Skeletal muscle satellite cell (primary cell): ENCODE data around the gene MRPL43.

Source experiments
- H3K27me3 ChIP-seq: 2 replicates; pipeline ENCODE4 v1.7.0; 2013; ENCODE audit warnings: low read length; ENCODE audit not compliant: control insufficient read depth, insufficient read depth
- H3K36me3 ChIP-seq: 2 replicates; pipeline ENCODE4 v1.7.0; 2013; ENCODE audit warnings: mild to moderate bottlenecking, control low read depth, low read length; ENCODE audit not compliant: insufficient read depth
- H3K4me1 ChIP-seq: 2 replicates; pipeline ENCODE4 v1.7.0; 2013; ENCODE audit warnings: low read length; ENCODE audit not compliant: control insufficient read depth, insufficient read depth
- H3K4me2 ChIP-seq: 2 replicates; pipeline ENCODE4 v1.7.0; 2013; ENCODE audit warnings: mild to moderate bottlenecking, low read length
- H3K4me3 ChIP-seq: 2 replicates; pipeline ENCODE4 v1.7.0; 2013; ENCODE audit warnings: low read length
- H3K9ac ChIP-seq: 2 replicates; pipeline ENCODE4 v1.7.0; 2013; ENCODE audit warnings: mild to moderate bottlenecking, low read depth, low read length, moderate library complexity
- H3K9me3 ChIP-seq: replicated peaks from 2 replicates; pipeline ENCODE4 v1.7.0; 2013; ENCODE audit warnings: mild to moderate bottlenecking, control low read depth, low read length

MRPL43 gene

GRCh38 chr10:100985336-100985735 lies 2.0 kb downstream of the MRPL43 start:
- Histone ChIP-seq H3K9ac (no peak overlapping the region), H3K27me3 (no peaks in the 10 kb centered on the region), H3K4me3 (no peak overlapping the region), H3K36me3 (peaks cover 19% of the 10 kb centered on the region), H3K4me1 (peaks cover 17% of the 10 kb centered on the region), H3K9me3 (no peaks in the 10 kb centered on the region), H3K4me2 (no peak overlapping the region)

DNA sequence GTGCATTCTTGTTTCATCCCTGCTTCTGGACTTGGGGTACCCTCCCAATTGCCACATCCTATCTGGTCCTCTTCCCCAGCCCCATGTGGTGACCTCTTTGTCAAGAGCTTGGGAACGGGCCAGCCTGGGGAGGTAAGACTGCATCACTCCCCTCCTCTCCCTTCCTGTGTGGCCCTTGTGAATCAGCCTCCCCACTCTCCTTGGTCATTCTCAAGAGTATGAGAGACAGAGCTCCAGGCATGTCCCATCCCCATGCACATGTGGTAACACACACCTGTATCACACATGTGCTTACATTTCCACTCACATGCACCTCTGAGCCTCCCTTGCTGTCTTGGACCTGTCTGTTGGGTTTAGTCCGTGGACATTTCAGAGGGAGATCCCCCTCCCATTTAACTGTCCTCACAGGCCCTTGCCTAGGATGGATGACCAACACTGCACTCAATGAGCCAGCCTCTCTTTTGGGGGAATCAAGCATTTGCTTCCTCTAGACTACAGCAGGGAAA lies 2.6 kb downstream of the MRPL43 start:
- H3K4me2 ChIP-seq, result no peak overlapping the region
- peaks cover 15% of the 10 kb centered on the region for H3K36me3 ChIP-seq
- no peak overlapping the region for H3K9ac ChIP-seq
- peaks cover 17% of the 10 kb centered on the region for H3K4me1 ChIP-seq
- H3K4me3 ChIP-seq, result no peak overlapping the region
- no peaks in the 10 kb centered on the region for H3K9me3 ChIP-seq
- H3K27me3 ChIP-seq, result no peaks in the 10 kb centered on the region

GRCh38 chr10:100983868-100984671 lies 3.2 kb downstream of the MRPL43 start:
- Histone ChIP-seq H3K4me3 (no peak overlapping the region), H3K27me3 (no peaks in the 10 kb centered on the region), H3K9ac (no peak overlapping the region), H3K4me2 (no peak overlapping the region), H3K4me1 (peaks cover 17% of the 10 kb centered on the region), H3K36me3 (peaks cover 10% of the 10 kb centered on the region), H3K9me3 (no peaks in the 10 kb centered on the region)

DNA sequence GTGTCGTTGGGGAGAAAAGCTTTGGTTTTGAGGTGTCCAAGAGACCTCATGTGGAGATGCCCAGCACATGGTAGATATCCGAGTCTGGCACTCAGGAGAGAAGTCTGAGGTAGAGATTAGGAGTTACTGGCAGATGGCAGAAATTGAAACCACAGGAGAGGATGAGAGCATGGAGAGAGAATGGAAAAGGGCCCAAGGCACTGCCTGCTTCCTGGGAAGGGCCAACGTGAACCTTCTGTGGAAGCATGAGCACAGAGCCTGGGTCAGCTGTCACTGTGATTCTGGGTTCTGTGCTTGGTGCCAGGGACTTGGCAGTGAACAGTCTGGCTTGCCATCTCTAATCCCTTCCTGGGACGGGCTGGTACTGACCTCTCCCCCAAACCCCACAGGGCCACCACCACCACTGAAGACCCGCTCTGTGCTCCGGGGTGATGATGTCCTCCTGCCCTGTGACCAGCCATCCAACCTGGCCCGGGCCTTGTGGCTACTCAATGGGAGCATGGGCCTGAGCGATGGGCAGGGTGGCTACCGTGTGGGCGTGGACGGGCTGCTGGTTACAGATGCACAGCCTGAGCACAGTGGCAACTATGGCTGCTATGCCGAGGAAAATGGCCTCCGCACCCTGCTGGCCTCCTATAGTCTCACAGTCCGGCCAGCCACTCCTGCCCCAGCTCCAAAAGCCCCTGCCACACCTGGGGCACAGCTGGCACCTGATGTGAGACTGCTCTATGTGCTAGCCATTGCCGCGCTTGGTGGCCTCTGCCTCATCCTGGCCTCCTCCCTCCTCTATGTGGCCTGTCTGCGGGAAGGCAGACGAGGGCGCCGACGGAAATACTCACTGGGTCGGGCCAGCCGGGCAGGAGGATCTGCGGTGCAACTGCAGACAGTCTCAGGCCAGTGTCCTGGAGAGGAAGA lies 4.1 kb downstream of the MRPL43 start:
- Histone ChIP-seq H3K9me3 (no peaks in the 10 kb centered on the region), H3K4me1 (peaks cover 11% of the 10 kb centered on the region), H3K4me2 (no peak overlapping the region), H3K27me3 (no peaks in the 10 kb centered on the region), H3K36me3 (peaks cover 9% of the 10 kb centered on the region), H3K9ac (no peak overlapping the region), H3K4me3 (no peak overlapping the region)

DNA sequence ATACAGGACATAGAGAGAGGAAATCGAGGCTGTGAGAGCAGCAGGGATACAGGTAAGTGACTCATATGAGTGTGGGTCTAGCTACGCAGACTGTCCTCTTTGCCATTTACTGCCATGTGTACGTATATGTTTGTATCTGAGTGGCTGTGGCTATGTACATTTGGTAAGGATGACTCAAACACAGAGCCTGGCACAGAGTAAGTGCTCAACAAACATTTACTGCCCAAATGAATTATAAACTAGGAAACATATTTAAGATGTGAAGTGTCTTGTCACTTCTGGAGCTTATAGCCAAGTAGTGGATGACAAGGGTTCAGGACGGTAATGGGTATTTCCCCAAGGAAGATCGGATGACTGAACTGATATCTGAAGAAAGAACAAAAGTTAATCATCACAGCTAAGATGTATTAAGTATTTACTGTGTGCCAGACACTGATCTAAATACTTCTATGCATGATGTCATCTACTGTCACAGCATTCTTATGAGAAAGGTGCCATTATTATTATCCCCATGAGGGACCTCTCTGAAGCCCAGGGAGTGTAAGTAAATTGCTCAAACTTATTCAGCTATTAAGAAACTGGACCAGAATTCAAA lies 6.0 kb downstream of the MRPL43 start:
- peaks cover 2% of the 10 kb centered on the region for H3K4me1 ChIP-seq
- H3K27me3 ChIP-seq, result no peaks in the 10 kb centered on the region
- H3K9me3 ChIP-seq, result no peaks in the 10 kb centered on the region
- H3K4me2 ChIP-seq, result no peak overlapping the region
- peaks cover 9% of the 10 kb centered on the region for H3K36me3 ChIP-seq
- H3K4me3 ChIP-seq, result no peak overlapping the region
- H3K9ac ChIP-seq, result no peak overlapping the region

- Histone ChIP-seq H3K27me3 (no peaks in the 10 kb centered on the region), H3K9me3 (no peaks in the 10 kb centered on the region), H3K4me3 (no peak overlapping the region), H3K9ac (no peak overlapping the region), H3K4me2 (no peak overlapping the region), H3K36me3 (peaks cover 9% of the 10 kb centered on the region), H3K4me1 (no peaks in the 10 kb centered on the region)
Measured at GRCh38 chr10:100980711-100981110, 6.6 kb downstream of the MRPL43 start.

GRCh38 chr10:100980311-100980710 lies 7.0 kb downstream of the MRPL43 start:
- H3K4me2 ChIP-seq, result no peak overlapping the region
- H3K27me3 ChIP-seq, result no peaks in the 10 kb centered on the region
- no peaks in the 10 kb centered on the region for H3K4me1 ChIP-seq
- H3K4me3 ChIP-seq, result no peak overlapping the region
- H3K9me3 ChIP-seq, result no peaks in the 10 kb centered on the region
- peaks cover 9% of the 10 kb centered on the region for H3K36me3 ChIP-seq
- H3K9ac ChIP-seq, result no peak overlapping the region

GRCh38 chr10:100979791-100980272 lies 7.5 kb downstream of the MRPL43 start:
- Histone ChIP-seq H3K4me2 (no peak overlapping the region), H3K9me3 (no peaks in the 10 kb centered on the region), H3K9ac (no peak overlapping the region), H3K36me3 (peaks cover 9% of the 10 kb centered on the region), H3K4me3 (no peak overlapping the region), H3K27me3 (no peaks in the 10 kb centered on the region), H3K4me1 (no peaks in the 10 kb centered on the region)

GRCh38 chr10:100978901-100979195 lies 8.4 kb downstream of the MRPL43 start:
- H3K36me3 ChIP-seq, result peaks cover 9% of the 10 kb centered on the region

DNA sequence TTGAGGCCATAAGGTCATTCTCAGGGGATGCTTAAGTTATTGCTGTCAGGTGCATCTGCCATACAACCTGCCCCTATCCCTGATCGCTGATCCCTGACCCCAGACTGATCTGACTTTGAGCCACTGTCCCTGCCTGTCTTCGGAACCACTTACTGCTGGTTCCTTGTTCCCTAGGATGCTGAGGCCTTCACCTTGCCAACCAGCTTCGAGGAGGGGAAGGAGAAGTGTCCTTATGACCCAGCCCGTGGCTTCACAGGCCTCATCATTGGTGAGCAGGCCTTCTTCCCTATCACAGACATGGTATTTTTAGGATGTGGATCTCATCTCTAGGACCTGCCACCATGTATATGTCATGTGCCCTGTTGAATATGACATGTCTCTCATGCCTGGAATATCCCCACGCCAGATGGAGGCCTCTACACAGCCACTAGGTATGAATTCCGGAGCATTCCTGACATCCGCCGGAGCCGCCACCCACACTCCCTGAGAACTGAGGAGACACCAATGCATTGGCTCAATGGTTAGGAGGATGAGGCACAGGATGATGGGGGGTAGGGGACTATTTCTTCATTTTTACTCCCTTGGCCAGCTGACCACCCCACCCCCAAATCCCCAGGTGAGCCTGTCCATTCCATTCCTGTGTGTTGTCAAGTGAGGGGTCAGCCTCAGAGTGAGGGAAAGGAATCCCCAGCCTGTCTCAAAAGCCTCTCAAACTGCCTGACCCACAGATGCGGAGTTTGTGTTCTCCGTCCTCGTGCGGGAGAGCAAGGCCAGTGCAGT lies 9.0 kb downstream of the MRPL43 start:
- Histone ChIP-seq H3K4me3 (no peak overlapping the region), H3K36me3 (peaks cover 9% of the 10 kb centered on the region), H3K9me3 (no peaks in the 10 kb centered on the region), H3K9ac (no peak overlapping the region), H3K4me2 (no peak overlapping the region), H3K27me3 (no peaks in the 10 kb centered on the region), H3K4me1 (no peaks in the 10 kb centered on the region)

More at GRCh38 chr10:100978901-100979195, 8.4 kb downstream of the MRPL43 start:
- Histone ChIP-seq H3K27me3 (no peaks in the 10 kb centered on the region), H3K4me2 (no peak overlapping the region), H3K9ac (no peak overlapping the region), H3K4me1 (no peaks in the 10 kb centered on the region), H3K4me3 (no peak overlapping the region), H3K9me3 (no peaks in the 10 kb centered on the region)

DNA sequence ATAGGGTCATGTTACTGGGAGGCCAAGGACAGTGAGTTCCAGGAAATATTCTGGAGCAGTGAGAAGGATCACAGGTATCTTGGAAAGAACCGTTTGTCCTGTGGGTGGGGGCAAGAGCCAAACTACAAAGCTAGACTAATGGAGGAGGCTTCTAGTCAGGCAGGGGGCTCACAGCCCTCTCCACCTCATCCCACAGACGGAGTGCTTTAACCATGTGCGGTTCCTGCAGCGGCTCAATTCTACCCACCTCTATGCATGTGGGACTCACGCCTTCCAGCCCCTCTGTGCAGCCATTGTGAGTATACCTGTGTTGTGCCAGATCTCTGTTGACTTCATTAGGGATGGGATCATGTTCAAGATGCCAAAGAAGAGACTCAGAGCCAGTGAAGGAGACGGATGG lies 9.9 kb downstream of the MRPL43 start:
- peaks cover 9% of the 10 kb centered on the region for H3K36me3 ChIP-seq
- H3K4me2 ChIP-seq, result no peak overlapping the region
- no peaks in the 10 kb centered on the region for H3K9me3 ChIP-seq
- H3K4me1 ChIP-seq, result no peaks in the 10 kb centered on the region
- no peaks in the 10 kb centered on the region for H3K27me3 ChIP-seq
- no peak overlapping the region for H3K9ac ChIP-seq
- H3K4me3 ChIP-seq, result no peak overlapping the region
